ENCODE measurements around the gene WHRN.

DNA sequence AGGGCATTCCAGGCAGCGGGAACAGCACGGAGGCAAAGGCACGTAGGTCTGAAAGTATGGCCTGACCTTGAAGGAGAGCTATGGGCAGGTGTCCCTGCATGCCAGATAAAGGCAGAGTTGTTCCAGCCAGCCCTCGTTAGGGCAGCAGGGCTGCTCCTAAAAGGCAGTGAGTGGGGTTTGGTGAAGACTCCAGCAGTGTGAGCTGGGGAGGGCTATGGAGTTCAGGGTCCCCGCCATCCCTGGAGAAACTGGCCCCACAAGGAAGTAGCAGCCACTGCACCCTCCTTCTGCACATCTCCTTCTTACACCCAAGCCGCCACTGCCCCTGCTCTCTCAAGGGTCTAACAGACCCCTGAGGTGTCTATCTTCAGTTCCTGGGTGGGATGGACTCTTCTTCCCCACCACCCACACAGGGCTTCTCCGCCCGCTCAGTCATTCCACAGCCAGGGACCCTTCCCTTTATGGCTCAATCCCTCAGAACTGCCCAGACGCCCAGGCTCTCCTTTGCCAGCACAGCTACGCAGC, 118.8 kb downstream of the WHRN start:
- TF ChIP-seq, protein P1, sequence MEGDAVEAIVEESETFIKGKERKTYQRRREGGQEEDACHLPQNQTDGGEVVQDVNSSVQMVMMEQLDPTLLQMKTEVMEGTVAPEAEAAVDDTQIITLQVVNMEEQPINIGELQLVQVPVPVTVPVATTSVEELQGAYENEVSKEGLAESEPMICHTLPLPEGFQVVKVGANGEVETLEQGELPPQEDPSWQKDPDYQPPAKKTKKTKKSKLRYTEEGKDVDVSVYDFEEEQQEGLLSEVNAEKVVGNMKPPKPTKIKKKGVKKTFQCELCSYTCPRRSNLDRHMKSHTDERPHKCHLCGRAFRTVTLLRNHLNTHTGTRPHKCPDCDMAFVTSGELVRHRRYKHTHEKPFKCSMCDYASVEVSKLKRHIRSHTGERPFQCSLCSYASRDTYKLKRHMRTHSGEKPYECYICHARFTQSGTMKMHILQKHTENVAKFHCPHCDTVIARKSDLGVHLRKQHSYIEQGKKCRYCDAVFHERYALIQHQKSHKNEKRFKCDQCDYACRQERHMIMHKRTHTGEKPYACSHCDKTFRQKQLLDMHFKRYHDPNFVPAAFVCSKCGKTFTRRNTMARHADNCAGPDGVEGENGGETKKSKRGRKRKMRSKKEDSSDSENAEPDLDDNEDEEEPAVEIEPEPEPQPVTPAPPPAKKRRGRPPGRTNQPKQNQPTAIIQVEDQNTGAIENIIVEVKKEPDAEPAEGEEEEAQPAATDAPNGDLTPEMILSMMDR (IDR thresholded peaks at IDR 0.05): no peak
- TF ChIP-seq, protein P2, sequence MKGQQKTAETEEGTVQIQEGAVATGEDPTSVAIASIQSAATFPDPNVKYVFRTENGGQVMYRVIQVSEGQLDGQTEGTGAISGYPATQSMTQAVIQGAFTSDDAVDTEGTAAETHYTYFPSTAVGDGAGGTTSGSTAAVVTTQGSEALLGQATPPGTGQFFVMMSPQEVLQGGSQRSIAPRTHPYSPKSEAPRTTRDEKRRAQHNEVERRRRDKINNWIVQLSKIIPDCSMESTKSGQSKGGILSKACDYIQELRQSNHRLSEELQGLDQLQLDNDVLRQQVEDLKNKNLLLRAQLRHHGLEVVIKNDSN (CRISPR knock-in tag; IDR thresholded peaks at IDR 0.05): no peak
- TF ChIP-seq SMAD4 (CRISPR knock-in tag; IDR thresholded peaks at IDR 0.05) (no peak), MAX (CRISPR knock-in tag; IDR thresholded peaks at IDR 0.05) (no peak)
- TF ChIP-seq, protein P3, sequence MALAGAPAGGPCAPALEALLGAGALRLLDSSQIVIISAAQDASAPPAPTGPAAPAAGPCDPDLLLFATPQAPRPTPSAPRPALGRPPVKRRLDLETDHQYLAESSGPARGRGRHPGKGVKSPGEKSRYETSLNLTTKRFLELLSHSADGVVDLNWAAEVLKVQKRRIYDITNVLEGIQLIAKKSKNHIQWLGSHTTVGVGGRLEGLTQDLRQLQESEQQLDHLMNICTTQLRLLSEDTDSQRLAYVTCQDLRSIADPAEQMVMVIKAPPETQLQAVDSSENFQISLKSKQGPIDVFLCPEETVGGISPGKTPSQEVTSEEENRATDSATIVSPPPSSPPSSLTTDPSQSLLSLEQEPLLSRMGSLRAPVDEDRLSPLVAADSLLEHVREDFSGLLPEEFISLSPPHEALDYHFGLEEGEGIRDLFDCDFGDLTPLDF (CRISPR knock-in tag; IDR thresholded peaks at IDR 0.05): no peak
- TF ChIP-seq, protein P4, sequence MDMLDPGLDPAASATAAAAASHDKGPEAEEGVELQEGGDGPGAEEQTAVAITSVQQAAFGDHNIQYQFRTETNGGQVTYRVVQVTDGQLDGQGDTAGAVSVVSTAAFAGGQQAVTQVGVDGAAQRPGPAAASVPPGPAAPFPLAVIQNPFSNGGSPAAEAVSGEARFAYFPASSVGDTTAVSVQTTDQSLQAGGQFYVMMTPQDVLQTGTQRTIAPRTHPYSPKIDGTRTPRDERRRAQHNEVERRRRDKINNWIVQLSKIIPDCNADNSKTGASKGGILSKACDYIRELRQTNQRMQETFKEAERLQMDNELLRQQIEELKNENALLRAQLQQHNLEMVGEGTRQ (CRISPR knock-in tag; IDR thresholded peaks at IDR 0.05): no peak
